ENCODE results near the gene TGFBI. TPM values are rescaled to one million over a fixed set of nuclear protein-coding genes. Genes with fewer than 3 reads are reported as not detected.

The TGFBI gene
- polyA plus RNA-seq, 3 donors: 480 to 653 (median 565) TPM

DNA sequence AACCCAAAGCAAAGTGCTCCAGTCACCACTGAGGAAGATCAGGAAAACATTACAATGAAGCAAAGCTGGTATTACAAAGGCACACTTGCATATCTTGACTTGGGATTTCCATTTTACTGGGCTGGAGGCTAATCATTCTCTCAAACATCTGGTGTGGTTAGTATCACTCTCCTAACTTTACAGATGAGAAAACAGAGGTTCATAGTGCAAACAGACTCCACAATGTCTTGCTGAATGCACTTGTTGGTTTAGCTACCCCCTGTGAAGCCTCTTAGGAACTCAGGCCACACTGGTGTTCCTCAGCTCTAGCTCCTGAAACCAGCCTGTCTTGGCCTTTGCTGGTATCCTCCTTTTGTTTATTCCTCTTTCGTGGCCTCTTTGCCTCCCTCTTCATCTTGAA lies 74.3 kb downstream of the TGFBI start:
- H3K27me3 ChIP-seq (ENCODE audit: control insufficient read depth in 2 of 2, insufficient read depth in 2 of 2, low read length in 2 of 2): peaks cover 0 to 2% of the 10 kb centered on the region in 2 donors
- no peak overlapping the region for H3K4me3 Mint-ChIP-seq
- intact Hi-C loops (cut with micrococcal nuclease): no loop called here
- H3K27ac ChIP-seq (ENCODE audit: low read depth in 1 of 2, low read length in 2 of 2): no peak overlapping the region
- DNase-seq: no peak
- no peaks in the 10 kb centered on the region for H3K36me3 Mint-ChIP-seq
- H3K9me3 ChIP-seq (replicated peaks in 1 of 2; ENCODE audit: control insufficient read depth in 1 of 2, insufficient read depth in 1 of 2, low read length in 2 of 2): no peaks in the 10 kb centered on the region
- H3K27ac Mint-ChIP-seq: no peak overlapping the region
- WGBS (ENCODE audit: insufficient coverage): no CpG with 5 or more reads among the region's 1 CpG
- H3K4me2 ChIP-seq (replicated peaks; ENCODE audit: extremely low read depth, low read length, poor library complexity, severe bottlenecking): no peak overlapping the region
- no peaks in the 10 kb centered on the region for H3K4me1 ChIP-seq (ENCODE audit: control insufficient read depth in 1 of 2, insufficient read depth in 2 of 2, low read length in 2 of 2)
- no peaks in the 10 kb centered on the region for H3K36me3 ChIP-seq (replicated peaks in 1 of 2; ENCODE audit: control insufficient read depth in 1 of 2, insufficient read depth in 2 of 2, low read length in 2 of 2)
- TF ChIP-seq, protein P1, sequence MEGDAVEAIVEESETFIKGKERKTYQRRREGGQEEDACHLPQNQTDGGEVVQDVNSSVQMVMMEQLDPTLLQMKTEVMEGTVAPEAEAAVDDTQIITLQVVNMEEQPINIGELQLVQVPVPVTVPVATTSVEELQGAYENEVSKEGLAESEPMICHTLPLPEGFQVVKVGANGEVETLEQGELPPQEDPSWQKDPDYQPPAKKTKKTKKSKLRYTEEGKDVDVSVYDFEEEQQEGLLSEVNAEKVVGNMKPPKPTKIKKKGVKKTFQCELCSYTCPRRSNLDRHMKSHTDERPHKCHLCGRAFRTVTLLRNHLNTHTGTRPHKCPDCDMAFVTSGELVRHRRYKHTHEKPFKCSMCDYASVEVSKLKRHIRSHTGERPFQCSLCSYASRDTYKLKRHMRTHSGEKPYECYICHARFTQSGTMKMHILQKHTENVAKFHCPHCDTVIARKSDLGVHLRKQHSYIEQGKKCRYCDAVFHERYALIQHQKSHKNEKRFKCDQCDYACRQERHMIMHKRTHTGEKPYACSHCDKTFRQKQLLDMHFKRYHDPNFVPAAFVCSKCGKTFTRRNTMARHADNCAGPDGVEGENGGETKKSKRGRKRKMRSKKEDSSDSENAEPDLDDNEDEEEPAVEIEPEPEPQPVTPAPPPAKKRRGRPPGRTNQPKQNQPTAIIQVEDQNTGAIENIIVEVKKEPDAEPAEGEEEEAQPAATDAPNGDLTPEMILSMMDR (IDR thresholded peaks at IDR 0.05): no peak
- H3K4me1 Mint-ChIP-seq: no peaks in the 10 kb centered on the region
- no peak overlapping the region for H2AFZ ChIP-seq (ENCODE audit: insufficient read depth, low read depth, low read length, poor library complexity, severe bottlenecking)
- H3K9me3 Mint-ChIP-seq: no peaks in the 10 kb centered on the region
- H3K79me2 ChIP-seq (ENCODE audit: insufficient read depth, low read length): no peaks in the 10 kb centered on the region
- peaks cover 10 to 21% (median 20%) of the 10 kb centered on the region in 3 donors for H3K27me3 Mint-ChIP-seq (ENCODE audit: low read depth in 3 of 3)
- no peak overlapping the region for H3K9ac ChIP-seq (ENCODE audit: insufficient read depth, low read length, poor library complexity, severe bottlenecking)
- H4K20me1 ChIP-seq (ENCODE audit: insufficient read depth, low read length): no peaks in the 10 kb centered on the region
- no peak overlapping the region for H3K4me3 ChIP-seq (replicated peaks in 1 of 3; ENCODE audit: low read depth in 2 of 3, low read length in 3 of 3)

DNA sequence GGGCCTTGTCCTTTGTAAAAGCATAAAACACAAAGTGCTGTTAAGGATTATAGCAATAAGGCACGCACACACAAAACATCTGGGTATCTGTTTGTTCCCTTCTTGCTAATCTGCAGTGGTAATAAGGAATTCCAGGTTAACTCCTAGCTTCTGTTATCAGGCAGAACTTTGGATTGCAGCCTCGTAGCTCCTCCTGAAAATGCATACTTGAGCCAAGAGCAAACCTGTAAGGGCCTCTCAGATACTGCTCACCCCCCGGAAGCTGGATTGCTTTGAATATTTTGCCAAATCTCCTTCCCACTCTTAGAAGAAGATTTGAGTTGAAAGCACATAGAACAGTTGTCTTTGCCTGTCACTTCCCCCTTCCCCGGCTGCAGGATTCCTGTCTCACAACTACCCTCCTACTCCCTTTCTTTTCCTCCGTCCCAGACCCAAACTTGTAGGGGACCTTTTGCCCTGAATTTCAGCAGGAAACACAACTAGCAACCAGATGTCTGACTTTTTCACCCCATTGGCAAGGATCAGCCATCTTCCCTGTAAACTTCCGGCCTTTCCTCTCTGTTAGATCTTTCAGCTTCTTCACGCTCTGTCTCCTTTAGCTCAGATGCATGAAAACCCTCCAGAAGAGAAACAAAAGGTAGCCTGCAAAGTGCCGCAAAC lies 75.6 kb downstream of the TGFBI start:
- no peaks in the 10 kb centered on the region for H3K79me2 ChIP-seq (ENCODE audit: insufficient read depth, low read length)
- H3K9ac ChIP-seq (ENCODE audit: insufficient read depth, low read length, poor library complexity, severe bottlenecking): no peak overlapping the region
- no peak overlapping the region for H3K27ac ChIP-seq (ENCODE audit: low read depth in 1 of 2, low read length in 2 of 2)
- Mint-ChIP-seq H3K9me3 (no peaks in the 10 kb centered on the region), H3K27me3 (ENCODE audit: low read depth in 3 of 3) (peaks cover 7 to 14% (median 13%) of the 10 kb centered on the region in 3 donors), H3K4me1 (no peaks in the 10 kb centered on the region), H3K27ac (no peak overlapping the region), H3K4me3 (no peak overlapping the region), H3K36me3 (no peaks in the 10 kb centered on the region)
- no peak overlapping the region for H3K4me2 ChIP-seq (replicated peaks; ENCODE audit: extremely low read depth, low read length, poor library complexity, severe bottlenecking)
- no peaks in the 10 kb centered on the region for H3K4me1 ChIP-seq (ENCODE audit: control insufficient read depth in 1 of 2, insufficient read depth in 2 of 2, low read length in 2 of 2)
- intact Hi-C loops (cut with micrococcal nuclease): no loop called here
- no peaks in the 10 kb centered on the region for H4K20me1 ChIP-seq (ENCODE audit: insufficient read depth, low read length)
- WGBS (ENCODE audit: insufficient coverage): 89% methylated on average over 7 of the region's 8 CpGs
- H3K4me3 ChIP-seq (replicated peaks in 1 of 3; ENCODE audit: low read depth in 2 of 3, low read length in 3 of 3): no peak overlapping the region
- no peaks in the 10 kb centered on the region for H3K9me3 ChIP-seq (replicated peaks in 1 of 2; ENCODE audit: control insufficient read depth in 1 of 2, insufficient read depth in 1 of 2, low read length in 2 of 2)
- no peak overlapping the region for H2AFZ ChIP-seq (ENCODE audit: insufficient read depth, low read depth, low read length, poor library complexity, severe bottlenecking)
- no peak for DNase-seq
- H3K36me3 ChIP-seq (replicated peaks in 1 of 2; ENCODE audit: control insufficient read depth in 1 of 2, insufficient read depth in 2 of 2, low read length in 2 of 2): no peaks in the 10 kb centered on the region
- peaks cover 2% of the 10 kb centered on the region in 2 donors for H3K27me3 ChIP-seq (ENCODE audit: control insufficient read depth in 2 of 2, insufficient read depth in 2 of 2, low read length in 2 of 2)
- TF ChIP-seq, protein P1 (IDR thresholded peaks at IDR 0.05): no peak
